OCI-M1 (cell line): ENCODE measurements around the gene DMXL1.

Experiments used
- DNase-seq: peaks from one replicate; lab custom pipeline; 2025; lab: John Stamatoyannopoulos, UW

The DMXL1 gene

GRCh38 chr5:119070828-119071560, at the start of gene DMXL1:
DMXL1 (plus strand) TSS chr5:119071087; CDS start chr5:119071570, 483 bp downstream.
- DNase-seq, result peak; percentile 93

GRCh38 chr5:119021149-119021732, 49.6 kb upstream of the DMXL1 start:
- no peak for DNase-seq

GRCh38 chr5:119022017-119022745, 48.7 kb upstream of the DMXL1 start:
- peak; percentile 35 for DNase-seq

- DNase-seq, result no peak
Observed at GRCh38 chr5:119022773-119023172, 48.1 kb upstream of the DMXL1 start.

GRCh38 chr5:119028575-119028974, 42.3 kb upstream of the DMXL1 start:
- DNase-seq, result no peak

- no peak for DNase-seq
Observed at GRCh38 chr5:119031011-119031886, 39.6 kb upstream of the DMXL1 start.

GRCh38 chr5:119031905-119032304, 39.0 kb upstream of the DMXL1 start:
- DNase-seq, result no peak

- DNase-seq, result no peak
Observed at GRCh38 chr5:119032656-119033055, 38.2 kb upstream of the DMXL1 start.

GRCh38 chr5:119033135-119033534, 37.8 kb upstream of the DMXL1 start:
- DNase-seq, result no peak

GRCh38 chr5:119036101-119036762, 34.7 kb upstream of the DMXL1 start:
- no peak for DNase-seq

- DNase-seq, result no peak
Observed at GRCh38 chr5:119037496-119038215, 33.2 kb upstream of the DMXL1 start.

GRCh38 chr5:119048246-119048645, 22.6 kb upstream of the DMXL1 start:
- DNase-seq, result no peak

GRCh38 chr5:119049824-119050449, 20.9 kb upstream of the DMXL1 start:
- no peak for DNase-seq

GRCh38 chr5:119054101-119054500, 16.8 kb upstream of the DMXL1 start:
- DNase-seq, result no peak

GRCh38 chr5:119055294-119055693, 15.6 kb upstream of the DMXL1 start:
- DNase-seq, result no peak

- DNase-seq, result no peak
Observed at GRCh38 chr5:119058979-119059529, 11.8 kb upstream of the DMXL1 start.

GRCh38 chr5:119059740-119060255, 11.1 kb upstream of the DMXL1 start:
- DNase-seq, result peak; percentile 69

GRCh38 chr5:119063579-119064379, 7.1 kb upstream of the DMXL1 start:
- peak; percentile 80 for DNase-seq

- peak; percentile 0 for DNase-seq
Observed at GRCh38 chr5:119067450-119067849, 3.4 kb upstream of the DMXL1 start.
